Loucy (cell line): ENCODE measurements around the gene BAD.

Experiments used
- CTCF ChIP-seq: fragments of 200-600 bp; sonication (generic); conservative IDR thresholded peaks from 2 replicates; pipeline ENCODE4 v1.5.1; 2014; ENCODE audit warnings: mild to moderate bottlenecking, antibody characterized with exemption, low read length
- EZH2phosphoT487 ChIP-seq: fragments of 200-600 bp; IDR thresholded peaks from 2 replicates; pipeline ENCODE4 v1.6.1; 2018; ENCODE audit warnings: antibody characterized with exemption, mild to moderate bottlenecking, moderate library complexity, borderline replicate concordance

- TF ChIP-seq CTCF (no peak), EZH2phosphoT487 (no peak)
These were observed 26.1 kb downstream of the BAD start for GRCh38 chr11:64258356-64258755.
